ENCODE results near the gene COQ3.
A peak's percentile ranks its signal among the peaks of the same experiment; 100 is the strongest.

The COQ3 gene, protein sequence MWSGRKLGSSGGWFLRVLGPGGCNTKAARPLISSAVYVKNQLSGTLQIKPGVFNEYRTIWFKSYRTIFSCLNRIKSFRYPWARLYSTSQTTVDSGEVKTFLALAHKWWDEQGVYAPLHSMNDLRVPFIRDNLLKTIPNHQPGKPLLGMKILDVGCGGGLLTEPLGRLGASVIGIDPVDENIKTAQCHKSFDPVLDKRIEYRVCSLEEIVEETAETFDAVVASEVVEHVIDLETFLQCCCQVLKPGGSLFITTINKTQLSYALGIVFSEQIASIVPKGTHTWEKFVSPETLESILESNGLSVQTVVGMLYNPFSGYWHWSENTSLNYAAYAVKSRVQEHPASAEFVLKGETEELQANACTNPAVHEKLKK

GRCh38 chr6:99393698-99394531 lies at the start of gene COQ3:
Gene COQ3 (minus strand): TSS chr6:99394195. CDS start chr6:99394179, 16 bp downstream.
- peak; percentile 73 for DNase-seq

- DNase-seq: no peak
Measured at GRCh38 chr6:99434702-99435530, 40.9 kb upstream of the COQ3 start.

- DNase-seq: no peak
Measured at GRCh38 chr6:99432877-99433276, 38.9 kb upstream of the COQ3 start.

DNA sequence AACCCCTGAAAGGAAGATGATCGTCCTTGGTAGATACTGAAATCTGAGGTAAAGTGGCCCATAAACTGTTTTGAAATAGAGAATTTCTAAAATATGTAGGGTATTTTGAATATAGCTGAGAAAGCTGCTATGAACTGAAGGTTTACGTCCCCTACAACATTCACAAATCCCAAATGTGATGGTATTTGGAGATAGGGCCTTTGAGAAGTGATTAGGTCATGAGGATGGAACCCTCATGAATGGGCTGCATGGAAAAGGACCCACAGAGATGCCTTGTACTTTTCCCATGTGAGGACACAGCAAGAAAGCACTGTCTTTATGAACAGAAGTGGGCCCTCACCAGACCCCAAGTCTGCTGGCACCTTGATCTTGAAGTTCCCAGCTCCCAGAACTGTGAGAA lies 37.9 kb upstream of the COQ3 start:
- DNase-seq: no peak

DNA sequence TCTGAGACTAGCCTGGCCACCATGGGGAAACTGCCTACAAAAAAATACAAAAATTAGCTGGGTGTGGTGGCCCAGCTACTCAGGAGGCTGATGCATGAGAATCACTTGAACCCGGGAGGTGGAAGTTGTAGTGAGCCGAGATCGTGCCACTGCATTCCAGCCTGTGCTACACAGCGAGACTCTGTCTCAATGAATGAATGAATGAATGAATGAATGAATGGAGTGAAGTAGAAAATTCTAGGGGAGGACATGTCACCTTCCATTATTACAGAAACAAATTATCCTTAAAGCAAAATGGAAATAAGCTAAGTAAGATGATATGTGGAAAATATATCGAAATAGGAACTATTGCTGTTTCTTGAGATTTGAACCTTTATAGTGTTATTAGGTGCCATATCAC lies 34.0 kb upstream of the COQ3 start:
- no peak for DNase-seq

- DNase-seq: no peak
Measured at GRCh38 chr6:99426451-99426757, 32.4 kb upstream of the COQ3 start.

GRCh38 chr6:99425647-99426450 lies 31.9 kb upstream of the COQ3 start:
- peak; percentile 74 for DNase-seq

DNA sequence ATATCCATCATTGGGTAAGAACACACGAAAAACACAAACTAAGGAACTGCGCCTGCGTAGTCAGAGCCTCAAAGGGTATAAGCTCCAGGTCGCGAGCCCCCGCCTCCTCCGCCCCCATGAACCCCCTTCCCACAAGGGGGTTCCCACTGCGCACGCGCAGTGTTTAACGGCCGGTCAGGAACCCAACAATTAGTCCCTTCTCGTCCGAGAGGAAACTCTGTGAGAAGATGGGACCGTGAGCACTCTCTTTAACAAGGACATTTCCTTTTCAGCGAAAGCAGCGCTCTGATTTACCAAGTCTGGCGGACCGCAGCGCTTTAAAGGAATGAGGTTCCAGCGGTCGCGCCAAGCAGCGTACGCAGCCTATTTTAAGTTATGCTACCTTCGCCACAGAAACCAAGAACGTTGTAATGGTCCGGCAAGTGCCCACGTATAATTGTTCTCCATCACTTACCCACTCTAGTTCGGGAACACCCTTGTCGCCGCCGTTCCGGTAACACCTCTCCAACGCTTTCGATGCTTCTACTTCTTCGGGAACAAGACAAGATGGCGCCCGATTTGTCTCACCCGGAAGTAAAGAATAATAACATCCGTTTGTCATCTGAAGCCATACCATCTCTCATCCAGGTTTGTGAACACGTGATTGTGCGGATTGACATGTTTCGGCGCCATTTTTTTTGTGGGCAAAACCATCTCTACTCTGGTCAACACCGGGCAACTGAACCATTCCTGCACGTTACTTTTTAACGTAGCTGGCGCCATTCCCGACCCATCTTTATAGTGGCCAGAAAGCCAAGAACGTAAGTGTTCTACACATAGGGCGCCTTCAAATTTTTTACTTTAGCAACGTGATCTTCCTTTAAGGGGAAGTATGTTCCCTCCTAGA lies 31.0 kb upstream of the COQ3 start, which contains the start of gene PNISR:
TSS of gene PNISR (minus strand) at position 548 of the 886 bp plus-strand sequence. CDS start 10,649 bp downstream, outside the sequence.
- DNase-seq: peak; percentile 88

DNA sequence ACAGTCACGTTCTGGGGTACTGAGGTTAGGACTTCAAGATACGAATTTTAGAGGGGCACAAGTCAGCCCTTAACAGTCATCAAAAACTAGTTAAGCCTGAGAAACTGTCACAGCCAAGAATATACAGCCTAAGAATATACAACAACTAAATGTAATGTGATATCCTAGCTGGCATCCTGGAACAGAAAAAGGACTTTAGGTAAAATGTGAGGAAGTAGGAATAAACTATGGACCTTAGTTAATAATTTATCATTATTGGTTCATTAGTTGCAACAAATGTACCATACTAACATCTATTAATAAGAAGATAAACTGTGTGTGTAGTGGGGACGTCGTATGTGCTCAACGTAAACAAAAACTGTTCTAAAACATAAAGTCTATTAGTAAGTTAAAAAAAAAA lies 30.0 kb upstream of the COQ3 start:
- no peak for DNase-seq

DNA sequence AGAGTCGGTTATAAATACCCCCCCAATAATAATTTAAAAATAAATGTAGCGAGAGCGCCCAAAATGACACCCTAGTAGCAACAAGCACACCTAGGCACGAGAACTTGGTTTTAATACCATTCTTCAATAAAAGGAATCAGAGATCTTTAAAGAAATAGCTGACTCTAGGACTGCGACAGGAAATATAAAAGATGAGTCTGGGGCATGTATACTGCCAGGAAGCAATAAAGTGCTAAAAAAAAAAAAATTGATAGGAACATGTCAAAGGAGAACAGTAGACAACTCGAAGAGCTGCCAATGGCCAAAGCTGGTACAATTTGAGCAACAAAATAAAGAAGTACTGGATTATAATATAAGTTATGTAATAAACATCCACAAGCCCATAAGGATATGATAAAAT lies 28.9 kb upstream of the COQ3 start:
- DNase-seq: no peak

- no peak for DNase-seq
Measured at GRCh38 chr6:99416892-99417767, 23.1 kb upstream of the COQ3 start.

DNA sequence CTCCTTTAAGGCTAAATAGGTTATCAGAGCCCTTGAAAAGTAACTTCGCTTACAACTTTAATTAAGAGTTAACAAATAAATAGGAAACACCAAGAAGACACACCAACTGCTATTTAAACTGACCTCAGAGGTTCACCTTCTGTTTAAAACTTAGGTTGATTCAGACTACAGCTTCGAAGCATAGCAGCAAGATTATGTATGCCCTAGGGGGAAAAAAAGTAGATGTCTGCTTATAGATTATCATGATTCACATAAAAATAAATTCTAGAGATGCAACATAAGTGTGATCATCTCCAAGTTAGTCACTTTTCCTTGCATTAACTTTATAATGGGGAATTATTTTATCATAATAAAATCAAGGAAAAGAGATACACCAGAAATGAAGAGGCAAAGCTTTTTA lies 22.2 kb upstream of the COQ3 start:
- no peak for DNase-seq

GRCh38 chr6:99415446-99415845 lies 21.5 kb upstream of the COQ3 start:
- no peak for DNase-seq

DNA sequence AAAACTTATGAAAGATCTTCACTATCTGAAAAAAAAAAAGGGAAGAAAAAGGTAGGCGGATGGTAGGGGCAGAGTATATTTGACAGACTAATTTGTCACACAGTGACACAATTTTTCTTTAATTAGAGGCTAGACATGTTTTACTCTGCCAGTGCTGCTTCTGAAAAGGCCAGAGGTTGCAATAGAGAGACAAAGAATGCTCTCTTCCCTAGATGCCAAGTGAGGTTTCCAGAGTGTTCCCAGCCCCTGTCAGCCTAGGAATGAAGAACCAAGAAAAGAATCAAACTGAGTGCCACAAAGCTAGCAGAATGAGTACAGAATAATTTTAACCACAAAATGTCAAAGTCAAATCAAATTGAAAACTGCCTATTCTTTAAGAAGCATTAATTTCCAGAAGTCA lies 18.1 kb upstream of the COQ3 start:
- DNase-seq: no peak

DNA sequence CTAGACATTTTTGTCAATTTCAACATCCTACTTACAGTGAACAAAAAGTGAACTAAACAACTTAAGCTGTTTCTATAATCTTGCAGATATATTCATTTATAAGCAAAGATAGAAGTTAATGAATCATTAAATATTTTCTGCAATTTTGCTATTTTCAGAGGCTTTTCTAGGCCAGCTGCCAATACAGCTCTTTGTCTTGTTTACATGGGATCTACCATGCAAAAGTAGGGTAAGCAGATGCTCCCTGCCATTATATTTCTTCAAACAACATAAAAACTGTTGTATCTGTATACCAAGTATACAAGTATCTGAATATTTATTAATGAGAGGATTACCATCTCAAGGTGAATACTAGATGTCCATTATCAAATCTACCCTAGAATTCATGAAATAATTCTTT lies 15.7 kb upstream of the COQ3 start:
- no peak for DNase-seq

DNA sequence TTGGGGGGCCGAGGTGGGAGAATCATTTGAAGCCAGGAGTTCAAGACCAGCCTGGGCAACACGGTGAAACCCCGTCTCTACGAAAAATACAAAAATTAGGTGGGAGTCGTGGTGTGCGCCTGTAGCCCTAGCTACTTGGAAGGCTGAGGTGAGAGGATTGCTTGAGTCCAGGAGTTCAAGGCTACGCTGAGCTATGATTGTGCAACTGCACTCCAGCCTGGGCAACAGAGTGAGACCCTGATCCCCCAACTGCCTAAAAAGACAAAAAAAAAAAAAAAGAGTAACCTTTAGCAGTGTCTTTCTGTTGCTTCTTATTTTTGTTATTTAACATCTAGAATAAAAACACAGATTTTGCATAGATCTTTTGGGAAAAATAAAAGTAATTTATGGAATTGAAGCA lies 13.1 kb upstream of the COQ3 start:
- DNase-seq: no peak

DNA sequence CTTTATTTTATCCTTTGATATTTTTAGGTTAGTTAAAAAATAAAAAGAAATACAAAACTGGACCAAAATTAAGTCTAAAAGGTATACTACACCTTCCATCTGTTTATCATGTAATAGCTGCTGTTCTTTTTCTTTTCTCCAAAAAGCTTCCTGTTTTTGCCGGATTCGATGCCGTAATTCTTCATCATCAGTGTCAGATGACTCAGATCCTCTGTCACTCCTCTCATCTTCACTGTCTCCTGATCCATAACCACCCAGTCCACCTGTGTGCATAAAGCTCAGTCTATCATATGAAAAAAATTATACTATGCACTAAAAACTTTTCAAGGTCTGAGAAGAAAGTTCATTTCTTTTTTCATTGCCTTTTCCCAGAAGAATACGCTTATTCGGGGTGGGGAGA lies 8.5 kb upstream of the COQ3 start:
- DNase-seq: no peak

- DNase-seq: no peak
Measured at GRCh38 chr6:99397287-99397686, 3.3 kb upstream of the COQ3 start.

DNA sequence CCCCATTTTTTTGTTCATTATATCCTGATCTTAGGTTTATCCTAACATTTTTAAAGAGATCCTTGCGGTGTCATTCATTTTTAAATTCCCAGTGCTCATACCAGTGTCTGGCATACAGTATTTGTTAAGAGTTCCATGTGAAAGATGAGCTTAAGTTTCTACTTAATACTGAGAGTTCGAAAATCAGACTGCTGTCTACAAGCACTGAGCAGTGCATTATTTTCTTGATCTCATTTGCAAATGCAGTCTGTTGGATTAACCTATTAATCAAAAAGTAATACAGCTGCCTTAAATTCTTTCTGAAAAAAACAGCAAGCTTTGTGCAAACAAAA lies 663 bp downstream of the COQ3 start:
- DNase-seq: no peak

GRCh38 chr6:99390896-99391295 lies 3.1 kb downstream of the COQ3 start:
- no peak for DNase-seq

DNA sequence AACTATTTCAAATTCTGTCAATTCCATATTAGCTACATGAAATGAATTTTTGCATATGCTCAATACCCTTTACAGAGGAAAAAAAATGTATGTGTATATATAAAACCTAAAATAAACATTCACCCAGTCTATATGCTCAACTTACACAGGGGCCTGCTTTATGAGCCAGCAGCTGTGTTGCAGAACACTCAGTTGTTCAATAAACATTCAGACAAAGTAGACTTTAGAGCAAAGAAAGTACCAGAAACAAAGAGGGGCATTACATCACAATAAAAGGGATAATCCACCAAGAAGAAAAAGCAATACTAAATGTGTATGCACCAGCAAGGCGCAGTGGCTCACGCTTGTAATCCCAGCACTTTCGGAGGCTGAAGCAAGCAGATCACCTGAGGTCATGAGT lies 9.5 kb downstream of the COQ3 start:
- no peak for DNase-seq
